T follicular helper cell (primary cell): ENCODE results near the gene SETDB2.
A peak's percentile ranks its signal among the peaks of the same experiment; 100 is the strongest.

Experiments
- DNase-seq: peaks from one replicate; pipeline ENCODE4 v3.0.0-alpha.2; 2020; ENCODE audit warnings: low read depth

SETDB2 gene

GRCh38 chr13:49464621-49465325 is 20.7 kb downstream of the SETDB2 start:
- no peak for DNase-seq

GRCh38 chr13:49466292-49466838 is 22.3 kb downstream of the SETDB2 start:
- DNase-seq, result no peak

- no peak for DNase-seq
Measured at GRCh38 chr13:49472186-49472585, 28.1 kb downstream of the SETDB2 start.

- DNase-seq, result no peak
Measured at GRCh38 chr13:49476529-49476928, 32.5 kb downstream of the SETDB2 start.

DNA sequence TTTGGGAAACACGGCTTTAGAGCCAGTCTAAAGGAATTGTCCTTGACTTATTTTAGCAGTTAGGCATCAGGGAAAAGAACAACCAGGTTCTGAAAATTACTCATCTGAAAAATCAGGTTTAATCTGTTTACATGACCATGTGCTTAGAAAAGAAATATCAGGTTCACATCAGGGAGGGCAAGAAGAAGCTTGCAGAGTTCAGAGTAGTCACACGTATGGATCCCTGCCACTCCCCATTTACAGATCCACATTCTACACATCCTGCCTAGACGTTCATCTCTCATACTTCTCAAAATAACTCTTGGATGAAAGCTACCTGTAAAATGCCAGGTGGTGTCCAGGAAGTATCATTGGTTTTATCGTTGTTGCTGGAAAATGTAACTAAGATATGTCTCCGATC is 37.7 kb downstream of the SETDB2 start:
- DNase-seq, result no peak

DNA sequence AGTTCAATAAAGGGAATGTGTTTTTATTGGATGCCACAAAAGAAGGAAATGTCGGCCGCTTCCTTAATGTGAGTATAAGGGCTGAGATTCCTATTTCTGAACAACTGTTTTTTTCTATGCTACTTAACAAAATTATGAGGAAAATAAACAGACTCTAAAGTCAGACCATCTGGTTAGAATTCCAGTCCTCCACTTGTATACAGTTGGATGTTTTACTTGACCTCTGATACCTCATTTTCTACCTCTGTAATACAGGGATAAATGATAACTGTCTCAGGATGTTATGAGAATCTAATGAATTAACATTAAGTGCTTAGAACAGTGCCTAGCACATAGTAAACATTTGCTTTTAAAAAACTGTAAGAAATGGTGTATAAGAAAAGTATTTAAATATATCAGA is 44.5 kb downstream of the SETDB2 start:
- DNase-seq, result no peak

DNA sequence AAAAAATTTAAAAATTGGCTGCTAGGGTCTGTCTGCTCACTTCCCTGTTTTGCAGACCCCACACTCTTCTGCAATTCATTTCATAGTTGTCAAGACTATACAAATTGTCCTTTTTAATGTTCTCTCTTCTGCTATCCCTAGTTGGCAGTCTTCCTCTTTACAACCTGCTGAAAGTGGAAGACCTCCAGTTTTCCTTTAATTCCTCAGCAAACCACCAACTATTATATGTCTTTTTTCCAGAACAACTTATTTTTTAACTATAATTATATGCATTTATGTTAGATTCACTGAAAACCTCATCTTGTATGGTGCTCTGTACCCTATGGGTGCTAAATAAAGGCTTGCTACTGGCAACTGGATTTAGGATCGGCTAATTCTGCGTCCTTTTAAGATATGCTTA is 50.6 kb downstream of the SETDB2 start:
- no peak for DNase-seq

DNA sequence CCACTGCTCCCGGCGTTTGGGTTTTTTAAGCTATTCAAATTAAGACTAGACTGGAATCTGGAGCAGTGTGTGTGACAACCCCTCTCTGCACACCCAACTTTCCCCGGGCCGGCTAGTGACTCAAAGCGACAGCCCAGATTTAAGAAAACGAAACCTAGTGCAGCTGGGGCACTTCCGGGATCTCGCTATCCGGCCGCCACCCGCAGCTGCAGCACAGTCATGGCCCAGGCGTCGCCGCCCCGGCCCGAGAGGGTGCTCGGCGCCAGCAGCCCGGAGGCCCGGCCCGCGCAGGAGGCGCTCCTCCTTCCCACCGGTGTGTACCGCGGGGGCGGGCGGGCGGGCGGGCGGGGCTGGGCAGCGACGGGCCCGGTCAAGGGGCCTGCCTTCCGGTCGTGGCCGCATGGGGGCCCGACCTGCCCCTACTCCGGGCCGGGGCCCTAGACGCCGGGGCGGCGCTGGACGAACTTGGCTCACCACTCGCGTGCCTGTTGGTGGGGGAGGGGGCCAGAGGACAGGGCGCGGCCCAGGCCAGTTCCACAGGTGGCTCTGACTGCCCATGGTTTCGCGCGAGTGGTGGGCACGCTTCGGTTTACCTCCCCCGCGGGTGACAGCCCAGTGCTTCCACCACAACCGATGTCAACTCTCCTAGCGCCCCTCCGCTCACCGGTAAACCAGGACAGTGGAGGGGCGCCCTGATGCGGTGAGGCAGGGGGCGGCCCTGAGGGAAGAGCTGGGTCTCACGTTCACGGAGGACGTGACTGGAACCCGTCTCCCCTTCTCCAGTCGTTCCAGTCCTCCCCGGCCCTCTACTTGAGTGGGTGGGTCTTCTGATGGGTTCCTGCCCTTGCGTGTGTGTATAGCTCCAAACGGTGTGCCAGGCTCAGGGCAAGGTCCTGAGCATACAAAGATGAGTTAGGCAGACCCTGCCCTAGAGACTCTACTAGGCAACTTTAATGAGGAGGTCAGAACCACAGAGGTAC is 52.0 kb downstream of the SETDB2 start, which contains the start of gene PHF11:
PHF11 (plus strand) TSS at position 171 of the 980 bp plus-strand sequence; CDS start at position 220, 49 bp downstream.
- DNase-seq, result peak; percentile 77

GRCh38 chr13:49496837-49497236 is 52.8 kb downstream of the SETDB2 start:
- DNase-seq, result peak; percentile 50

DNA sequence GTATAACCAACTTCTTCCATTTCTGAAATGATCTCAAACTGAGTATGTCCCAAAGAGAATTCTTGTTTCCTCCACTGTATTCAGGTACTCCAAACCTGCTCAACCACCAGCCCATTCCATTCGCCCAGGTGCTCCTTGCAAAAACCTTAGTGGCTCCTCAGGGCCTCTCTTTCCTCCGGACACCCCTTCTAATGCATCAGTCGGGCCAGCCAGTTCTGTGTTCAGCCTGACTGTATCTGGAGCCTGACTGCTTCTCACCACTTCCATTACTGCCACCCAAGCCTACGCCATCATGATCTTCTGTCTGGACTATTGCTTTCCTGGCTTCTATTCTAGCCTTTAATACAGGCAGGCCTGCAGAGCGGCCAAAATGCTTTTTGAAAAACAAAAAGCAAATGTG is 53.2 kb downstream of the SETDB2 start:
- no peak for DNase-seq

DNA sequence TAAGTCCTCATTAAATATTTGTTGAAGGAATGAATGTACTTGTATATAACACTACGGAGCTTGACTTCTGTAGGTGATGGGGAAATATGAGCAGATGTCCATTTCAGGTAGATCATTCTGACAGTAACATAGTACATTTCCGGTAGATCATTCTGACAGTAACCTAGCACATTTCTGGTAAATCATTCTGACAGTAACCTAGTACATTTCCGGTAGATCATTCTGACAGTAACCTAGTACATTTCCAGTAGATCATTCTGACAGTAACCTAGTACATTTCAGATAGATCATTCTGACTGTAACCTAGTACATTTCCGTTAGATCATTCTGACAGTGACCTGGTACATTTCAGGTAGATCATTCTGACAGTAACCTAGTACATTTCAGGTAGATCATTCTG is 54.1 kb downstream of the SETDB2 start:
- DNase-seq, result no peak

DNA sequence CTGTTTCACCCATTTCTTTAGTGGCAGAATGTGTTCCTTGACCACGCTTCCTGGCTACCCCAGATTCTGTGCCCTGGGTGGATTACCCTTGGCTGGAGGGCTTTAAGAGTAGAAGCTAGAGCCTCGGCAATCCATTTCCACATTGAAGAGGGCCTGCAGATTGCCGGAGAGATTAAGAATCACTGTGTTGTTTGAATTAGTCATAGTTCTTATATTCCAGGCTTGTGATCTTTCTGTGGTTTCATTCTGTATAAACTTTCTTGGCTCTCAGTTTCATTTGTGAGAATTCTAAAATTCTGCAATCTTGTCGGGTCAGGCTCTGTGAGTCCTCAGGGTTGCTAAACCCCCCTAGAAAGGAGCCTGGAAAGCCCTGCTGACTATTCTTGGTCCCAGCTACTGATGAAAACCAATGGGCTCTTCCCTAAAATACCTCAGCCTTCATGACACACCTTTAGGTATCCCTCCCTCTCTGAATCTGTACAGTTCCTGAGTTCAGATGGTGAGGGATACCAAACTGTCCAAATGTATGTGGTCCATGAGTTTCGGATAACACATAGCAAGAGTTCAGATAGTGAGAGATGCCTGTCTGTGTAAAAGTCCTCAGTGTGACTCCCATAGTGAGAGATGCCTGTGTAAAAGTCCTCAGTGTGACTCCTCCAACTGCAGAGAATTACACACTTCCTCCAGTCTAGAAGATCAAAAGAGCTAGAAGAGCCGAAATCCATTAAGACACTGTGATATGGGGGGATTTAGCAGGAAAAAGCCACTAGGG is 56.0 kb downstream of the SETDB2 start:
- no peak for DNase-seq

DNA sequence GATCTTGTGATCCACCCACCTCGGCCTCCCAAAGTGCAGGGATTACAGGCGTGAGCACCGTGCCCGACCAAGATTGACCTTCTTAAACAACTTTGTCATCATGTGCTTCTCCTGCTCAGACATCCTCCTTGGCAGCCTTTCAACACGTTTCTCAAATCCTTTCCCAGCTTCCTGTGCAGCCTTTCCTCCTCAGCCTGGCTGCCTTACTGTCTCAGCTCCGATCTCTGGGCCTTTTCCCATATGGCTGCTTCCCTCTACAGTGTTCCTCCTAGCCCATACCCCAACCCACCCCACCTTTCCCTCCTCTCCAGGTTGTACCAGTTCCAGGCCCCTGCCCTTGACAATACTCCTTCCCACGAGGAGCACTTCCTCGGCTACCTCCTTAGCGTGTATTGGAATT is 58.9 kb downstream of the SETDB2 start:
- no peak for DNase-seq

DNA sequence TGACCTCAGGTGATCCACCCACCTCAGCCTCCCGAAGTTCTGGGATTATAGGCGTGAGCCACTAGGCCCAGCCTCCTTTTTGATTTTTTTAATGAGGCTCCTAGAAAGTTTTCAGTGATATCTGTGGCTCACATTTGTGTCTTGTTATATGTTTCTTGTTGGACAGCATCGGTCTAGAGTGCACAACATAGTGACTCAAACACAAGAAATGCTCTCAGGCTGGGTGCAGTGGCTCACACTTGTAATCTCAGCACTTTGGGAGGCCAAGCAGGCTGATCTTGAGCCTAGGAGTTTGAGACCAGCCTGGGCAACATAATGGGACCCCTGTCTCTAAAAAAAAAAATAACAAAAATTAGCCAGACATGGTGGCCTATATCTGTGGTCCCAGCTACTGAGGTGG is 59.9 kb downstream of the SETDB2 start:
- no peak for DNase-seq

- DNase-seq, result no peak
Measured at GRCh38 chr13:49512578-49512977, 68.5 kb downstream of the SETDB2 start.

DNA sequence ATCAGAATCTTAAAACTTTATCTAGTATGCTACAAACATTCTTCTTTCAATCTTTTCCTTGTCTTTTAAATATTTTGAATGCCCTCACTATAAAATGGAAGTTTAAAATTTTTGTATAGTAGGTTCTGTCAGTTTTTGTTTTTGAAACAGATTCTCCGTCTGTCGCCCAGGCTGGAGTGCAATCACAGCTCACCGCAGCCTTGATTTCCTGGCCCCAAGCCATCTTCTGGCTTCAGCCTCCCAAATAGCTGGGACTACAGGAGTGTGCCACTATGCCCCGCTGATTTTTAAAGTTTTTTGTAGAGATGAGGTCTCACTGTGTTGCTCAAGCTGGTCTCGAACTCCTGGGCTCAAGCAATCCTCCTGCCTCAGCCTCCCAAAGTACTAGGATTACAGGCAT is 72.4 kb downstream of the SETDB2 start:
- DNase-seq, result no peak

- DNase-seq, result no peak
Measured at GRCh38 chr13:49517461-49517860, 73.4 kb downstream of the SETDB2 start.

DNA sequence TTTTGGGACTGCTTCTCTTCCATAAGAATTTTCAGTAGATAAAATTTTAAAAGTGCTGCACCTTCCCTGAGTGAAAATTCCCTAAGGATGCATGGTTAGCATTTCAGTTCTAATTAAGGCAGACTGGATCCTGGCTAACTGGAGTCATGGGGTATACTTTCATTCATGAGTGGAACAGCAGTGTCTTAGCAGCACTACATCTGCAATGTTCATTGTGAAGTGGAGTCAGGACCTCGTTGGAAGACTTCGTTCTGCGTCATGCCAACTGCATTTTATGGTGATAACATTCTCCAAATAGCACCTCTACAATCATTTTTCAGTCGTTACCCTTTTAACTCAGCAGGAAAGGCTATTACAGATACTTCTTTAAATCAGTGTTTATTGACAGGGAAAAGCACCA is 77.2 kb downstream of the SETDB2 start:
- DNase-seq, result no peak

DNA sequence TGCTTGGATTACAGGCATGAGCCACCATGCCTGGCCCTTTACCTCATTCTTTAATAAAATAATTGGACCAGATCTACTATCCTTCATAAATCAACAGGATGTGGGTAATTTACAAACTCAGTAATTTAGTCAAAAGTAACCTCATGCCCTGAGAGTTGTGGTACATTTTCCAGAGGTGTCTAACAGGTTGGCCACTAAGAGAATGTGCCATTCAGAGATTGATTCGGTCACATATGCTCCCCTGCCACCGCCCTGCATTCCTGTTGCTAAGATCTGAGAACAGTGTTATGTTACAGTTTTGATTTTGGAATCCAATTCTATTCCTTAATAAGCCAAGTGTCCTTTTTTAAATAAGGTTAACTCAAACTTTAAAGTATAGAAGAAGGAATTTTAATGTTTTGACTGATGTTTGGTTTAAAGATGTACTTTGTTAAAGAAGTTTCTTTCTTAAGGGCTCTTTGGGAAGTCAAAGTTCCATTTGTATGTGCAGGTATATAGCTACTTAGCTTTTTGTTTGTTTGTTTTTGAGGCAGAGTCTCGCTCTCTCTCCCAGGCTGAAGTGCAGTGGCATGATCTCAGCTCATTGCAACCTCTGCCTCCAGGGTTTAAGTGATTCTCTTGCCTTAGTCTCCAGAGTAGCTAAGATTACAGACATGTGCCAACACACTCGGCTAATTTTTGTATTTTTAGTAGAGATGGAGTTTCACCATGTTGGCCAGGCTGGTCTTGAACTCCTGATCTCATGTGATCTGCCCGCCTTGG is 80.8 kb downstream of the SETDB2 start:
- DNase-seq, result no peak

DNA sequence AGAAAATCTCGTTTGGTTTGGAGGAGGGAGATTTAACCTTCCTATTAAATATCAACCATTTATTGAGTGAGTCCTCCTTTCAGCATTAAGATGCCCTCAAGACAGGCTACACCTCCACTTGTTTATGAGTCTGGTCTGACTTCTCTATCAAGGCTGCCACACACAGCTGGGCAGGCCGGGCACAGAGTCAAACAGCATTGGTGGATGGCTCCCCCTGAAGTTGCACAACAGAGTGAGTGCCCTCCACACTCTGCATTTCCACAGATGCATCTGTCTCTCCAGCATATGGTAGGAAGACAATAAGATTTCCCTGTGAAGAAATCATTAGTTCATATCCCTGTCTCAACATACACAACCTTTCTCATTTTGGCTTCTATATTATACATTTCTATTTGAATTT is 83.0 kb downstream of the SETDB2 start:
- no peak for DNase-seq

GRCh38 chr13:49528161-49528560 is 84.1 kb downstream of the SETDB2 start:
- no peak for DNase-seq
